AG04450 (cell line): ENCODE measurements around the gene EPHA4. TPM values are rescaled to one million over a fixed set of nuclear protein-coding genes. Genes with fewer than 3 reads are reported as not detected.

Source experiments
- CTCF ChIA-PET: fragments of 300-600, 350-600 bp; formaldehyde crosslinking; extraction: SDS; loops from one replicate; lab custom pipeline; 2022; ENCODE audit warnings: antibody characterized with exemption, inconsistent platforms; lab: Charles Lee
- POLR2A ChIA-PET: fragments of 350-600 bp; formaldehyde crosslinking; extraction: SDS; loops from one replicate; lab custom pipeline; 2021; ENCODE audit warnings: antibody characterized with exemption, inconsistent platforms; lab: Yijun Ruan, JAX
- DNase-seq: peaks from one replicate; pipeline ENCODE4 v3.0.0-alpha.2; 2011; ENCODE audit warnings: low read depth, low spot score
- H3K27ac ChIP-seq: one replicate; pipeline ENCODE4 v1.5.1; 2012; ENCODE audit warnings: low read depth, low read length, control low read depth
- H3K27me3 ChIP-seq: one replicate; pipeline ENCODE4 v1.6.0; 2012; ENCODE audit warnings: low read length; ENCODE audit not compliant: control insufficient read depth, insufficient read depth
- H3K4me3 ChIP-seq: 2 replicates; pipeline ENCODE4 v1.5.1; 2011; ENCODE audit warnings: mild to moderate bottlenecking, low read depth, low read length, control low read depth
- H3K9me3 ChIP-seq: 2 replicates; pipeline ENCODE4 v1.5.1; 2012; ENCODE audit warnings: low read length; ENCODE audit not compliant: control insufficient read depth, insufficient read depth
- CTCF ChIP-seq: IDR thresholded peaks from 2 replicates; pipeline ENCODE4 v1.5.1; 2011; ENCODE audit warnings: low read depth, low read length, control low read depth, inconsistent platforms
- polyA plus RNA-seq: library from polyadenylated mRNA; depleted of rRNA; stranded (reverse); fragments of >200 nt; gene quantifications from 2 replicates; pipeline ENCODE4 v1.2.3, GENCODE V29; 2011

EPHA4 gene
- polyA plus RNA-seq, 1 experiment = 37.9 TPM

GRCh38 chr2:221477714-221478484 lies 94.2 kb downstream of the EPHA4 start:
- DNase-seq = no peak
- Histone ChIP-seq H3K4me3 (no peak overlapping the region), H3K9me3 (no peaks in the 10 kb centered on the region), H3K27me3 (no peaks in the 10 kb centered on the region), H3K27ac (no peak overlapping the region)
- POLR2A ChIA-PET = interaction anchor here (1.2 kb wide), 1 partner anchor 11 kb away, joined by 3 read pairs; no protein-coding TSS in a partner anchor
- no peak for TF ChIP-seq CTCF
- CTCF ChIA-PET = interaction anchor here (1.7 kb wide), 1 partner anchor 11 kb away, joined by 3 read pairs; no protein-coding TSS in a partner anchor

- DNase-seq = no peak
- Histone ChIP-seq H3K27ac (no peak overlapping the region), H3K4me3 (no peak overlapping the region), H3K27me3 (no peaks in the 10 kb centered on the region), H3K9me3 (no peaks in the 10 kb centered on the region)
- CTCF ChIA-PET = interaction anchor here (1.3 kb wide), 1 partner anchor 97 kb away, joined by 5 read pairs; no protein-coding TSS in a partner anchor
- POLR2A ChIA-PET = no interaction called here
- TF ChIP-seq CTCF = no peak
These were observed 95.9 kb downstream of the EPHA4 start for GRCh38 chr2:221476195-221476594.

GRCh38 chr2:221473451-221473850 lies 98.7 kb downstream of the EPHA4 start:
- TF ChIP-seq CTCF = no peak
- Histone ChIP-seq H3K27me3 (no peaks in the 10 kb centered on the region), H3K9me3 (no peaks in the 10 kb centered on the region), H3K4me3 (no peak overlapping the region), H3K27ac (no peak overlapping the region)
- DNase-seq = no peak
- POLR2A ChIA-PET = no interaction called here
- CTCF ChIA-PET = no interaction called here

- Histone ChIP-seq H3K4me3 (no peak overlapping the region), H3K27me3 (no peaks in the 10 kb centered on the region), H3K27ac (no peak overlapping the region), H3K9me3 (no peaks in the 10 kb centered on the region)
- POLR2A ChIA-PET = no interaction called here
- TF ChIP-seq CTCF = no peak
- CTCF ChIA-PET = interaction anchor here (1.3 kb wide), 1 partner anchor 12 kb away, joined by 4 read pairs; no protein-coding TSS in a partner anchor
- no peak for DNase-seq
These were observed 103.8 kb downstream of the EPHA4 start for GRCh38 chr2:221468317-221468716.

GRCh38 chr2:221467610-221468009 lies 104.5 kb downstream of the EPHA4 start:
- POLR2A ChIA-PET = no interaction called here
- H3K9me3 ChIP-seq = no peaks in the 10 kb centered on the region
- DNase-seq = no peak
- no peak overlapping the region for H3K27ac ChIP-seq
- H3K27me3 ChIP-seq = no peaks in the 10 kb centered on the region
- H3K4me3 ChIP-seq = no peak overlapping the region
- CTCF ChIA-PET = interaction anchor here (1.3 to 1.4 kb wide), 2 partner anchors 11 to 12 kb away, joined by 3 to 4 read pairs; no protein-coding TSS in a partner anchor
- no peak for TF ChIP-seq CTCF
